NB4 (cell line): ENCODE data around the gene RS1.

Experiments used
- CTCF ChIP-seq: IDR thresholded peaks from one replicate; pipeline ENCODE4 v1.5.1; 2012; ENCODE audit warnings: low read depth, low read length
- MYC ChIP-seq: IDR thresholded peaks from 2 replicates; pipeline ENCODE4 v1.6.1; 2011; ENCODE audit warnings: low read depth, low read length
- POLR2A ChIP-seq: IDR thresholded peaks from 2 replicates; pipeline ENCODE4 v1.6.1; 2011; ENCODE audit warnings: mild to moderate bottlenecking; ENCODE audit not compliant: insufficient read length; ENCODE audit errors: extremely low read depth
- TF ChIP-seq, protein P1 (sequence below): IDR thresholded peaks from 2 replicates; pipeline ENCODE4 v1.6.1; 2011; ENCODE audit warnings: low read depth, low read length

DNA sequence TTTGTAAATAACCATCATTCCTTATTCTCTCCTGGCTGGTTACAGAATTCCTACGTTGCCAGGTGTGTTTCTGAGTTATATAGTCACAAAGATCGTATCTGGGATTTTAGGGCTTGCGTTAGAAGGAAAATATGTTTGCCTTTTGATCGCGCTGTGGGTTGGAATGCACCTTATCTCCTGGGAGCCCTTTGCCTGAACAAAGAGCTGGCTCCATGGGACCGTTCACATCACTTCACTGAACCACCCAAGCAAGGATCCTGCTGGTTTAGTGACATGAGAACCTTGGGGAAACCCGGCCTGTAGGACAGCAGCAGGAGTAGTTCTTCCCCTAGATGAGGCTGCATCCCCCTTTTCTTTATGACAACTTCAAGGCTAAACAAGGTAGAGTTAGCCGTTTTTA is 51.6 kb downstream of the RS1 start:
- TF ChIP-seq CTCF, result no peak
- TF ChIP-seq, protein P1, sequence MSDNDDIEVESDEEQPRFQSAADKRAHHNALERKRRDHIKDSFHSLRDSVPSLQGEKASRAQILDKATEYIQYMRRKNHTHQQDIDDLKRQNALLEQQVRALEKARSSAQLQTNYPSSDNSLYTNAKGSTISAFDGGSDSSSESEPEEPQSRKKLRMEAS, result no peak
- no peak for TF ChIP-seq POLR2A
- TF ChIP-seq MYC, result no peak
